UCSD-AML1 (cell line): ENCODE measurements around the gene PLBD1.

Experiments
- DNase-seq: peaks from one replicate; lab custom pipeline; 2025; ENCODE audit not compliant: unreplicated experiment; lab: John Stamatoyannopoulos, UW

PLBD1 gene, protein sequence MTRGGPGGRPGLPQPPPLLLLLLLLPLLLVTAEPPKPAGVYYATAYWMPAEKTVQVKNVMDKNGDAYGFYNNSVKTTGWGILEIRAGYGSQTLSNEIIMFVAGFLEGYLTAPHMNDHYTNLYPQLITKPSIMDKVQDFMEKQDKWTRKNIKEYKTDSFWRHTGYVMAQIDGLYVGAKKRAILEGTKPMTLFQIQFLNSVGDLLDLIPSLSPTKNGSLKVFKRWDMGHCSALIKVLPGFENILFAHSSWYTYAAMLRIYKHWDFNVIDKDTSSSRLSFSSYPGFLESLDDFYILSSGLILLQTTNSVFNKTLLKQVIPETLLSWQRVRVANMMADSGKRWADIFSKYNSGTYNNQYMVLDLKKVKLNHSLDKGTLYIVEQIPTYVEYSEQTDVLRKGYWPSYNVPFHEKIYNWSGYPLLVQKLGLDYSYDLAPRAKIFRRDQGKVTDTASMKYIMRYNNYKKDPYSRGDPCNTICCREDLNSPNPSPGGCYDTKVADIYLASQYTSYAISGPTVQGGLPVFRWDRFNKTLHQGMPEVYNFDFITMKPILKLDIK

GRCh38 chr12:14567351-14568162 lies at the start of gene PLBD1:
Gene PLBD1, minus strand, starts transcription at chr12:14567883. Its CDS starts 187 bp downstream, at chr12:14567696.
- no peak for DNase-seq

DNA sequence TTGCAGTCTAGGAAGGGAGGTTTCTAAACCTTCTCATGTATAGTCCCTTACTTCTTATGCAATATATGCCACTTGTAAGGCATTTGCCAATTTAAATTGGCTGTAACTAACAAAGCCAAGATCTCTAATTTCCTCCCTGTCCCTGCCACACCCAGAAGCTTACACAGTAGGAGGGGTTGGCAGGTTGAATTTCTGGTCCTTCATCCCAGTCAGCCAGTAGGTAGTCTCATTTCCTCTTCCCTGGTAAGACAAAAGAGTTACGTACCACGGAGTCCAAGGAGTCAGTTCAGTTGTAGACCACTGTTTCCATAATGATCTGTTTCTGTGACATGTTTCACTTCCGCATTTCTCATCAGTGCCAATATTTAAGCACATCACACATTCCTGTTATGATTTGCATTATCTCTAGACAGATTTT lies 47.0 kb upstream of the PLBD1 start:
- no peak for DNase-seq

GRCh38 chr12:14613718-14614117 lies 46.0 kb upstream of the PLBD1 start:
- DNase-seq: no peak

DNA sequence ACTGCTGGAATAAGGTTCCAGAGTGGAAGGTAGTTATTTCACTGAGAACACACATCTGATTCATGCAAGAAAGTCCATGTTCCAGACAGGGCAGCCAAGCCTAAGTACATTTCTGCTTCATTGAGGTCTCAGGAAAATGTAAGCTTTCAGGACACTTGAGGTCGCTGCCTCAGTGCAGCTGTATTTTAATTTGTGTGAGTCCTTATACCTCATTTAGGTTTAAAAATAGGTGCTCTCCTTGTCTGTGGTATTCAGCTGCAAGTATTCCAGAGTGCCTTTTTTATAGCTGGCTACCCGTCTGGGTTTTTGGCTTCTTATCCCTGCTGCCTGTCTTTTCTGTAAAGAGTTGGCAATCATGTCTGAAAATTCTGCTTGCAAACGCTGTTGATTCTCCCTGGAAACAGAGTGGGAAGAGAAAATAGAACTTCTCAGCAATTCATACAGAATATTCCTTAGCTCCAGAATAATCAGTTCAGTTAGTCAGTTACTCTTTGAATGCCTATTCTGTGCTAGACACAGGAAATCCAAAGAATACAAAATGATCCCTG lies 45.3 kb upstream of the PLBD1 start:
- DNase-seq: no peak

GRCh38 chr12:14612250-14612649 lies 44.6 kb upstream of the PLBD1 start:
- DNase-seq: no peak

- DNase-seq: no peak
These were observed 44.0 kb upstream of the PLBD1 start for GRCh38 chr12:14611640-14612203.

DNA sequence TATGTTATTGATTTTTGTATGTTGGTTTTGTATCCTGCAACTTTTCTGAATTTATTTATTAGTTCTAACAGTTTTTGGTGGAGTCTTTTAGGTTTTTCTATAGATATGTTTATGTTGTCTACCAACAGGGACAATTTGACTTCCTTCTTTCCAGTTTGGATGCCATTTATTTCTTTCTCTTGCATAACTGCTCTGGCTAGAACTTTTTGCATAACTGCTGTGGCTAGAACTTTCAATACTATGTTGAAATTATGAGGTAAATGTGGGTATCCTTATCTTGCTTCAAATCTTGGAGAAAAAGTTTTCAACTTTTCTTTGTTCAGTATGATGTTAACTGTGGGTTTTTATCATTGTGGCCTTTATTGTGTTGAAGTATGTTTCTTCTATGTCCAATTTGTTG lies 39.9 kb upstream of the PLBD1 start:
- DNase-seq: no peak

DNA sequence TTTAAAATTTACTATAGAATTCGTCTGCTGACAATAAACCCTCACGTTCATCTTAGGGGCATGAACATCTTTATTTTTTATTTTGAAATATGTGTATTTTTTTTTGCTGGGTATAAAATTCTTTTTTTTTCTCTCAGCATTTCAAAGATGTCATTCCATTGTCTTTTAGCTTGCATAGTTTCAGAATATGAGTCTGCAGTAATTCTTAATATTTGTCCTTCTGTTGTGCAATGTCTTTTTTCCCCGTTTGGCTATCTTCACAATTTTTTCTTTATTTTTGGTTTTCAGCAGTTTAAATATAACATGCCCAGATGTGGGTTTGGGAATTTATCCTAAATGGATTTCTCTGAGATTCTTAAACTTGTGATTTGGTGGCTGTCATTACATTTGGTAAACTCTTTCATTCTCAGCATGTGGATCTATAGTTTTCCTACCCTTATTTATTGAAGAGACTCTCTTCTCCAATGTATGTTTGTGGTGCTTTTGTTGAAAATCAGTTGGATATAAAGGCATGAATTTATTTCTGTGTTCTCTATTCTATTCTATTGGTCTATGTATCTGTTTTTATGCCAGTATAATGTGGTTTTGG lies 37.8 kb upstream of the PLBD1 start:
- no peak for DNase-seq

GRCh38 chr12:14601692-14602478 lies 34.2 kb upstream of the PLBD1 start:
- no peak for DNase-seq

DNA sequence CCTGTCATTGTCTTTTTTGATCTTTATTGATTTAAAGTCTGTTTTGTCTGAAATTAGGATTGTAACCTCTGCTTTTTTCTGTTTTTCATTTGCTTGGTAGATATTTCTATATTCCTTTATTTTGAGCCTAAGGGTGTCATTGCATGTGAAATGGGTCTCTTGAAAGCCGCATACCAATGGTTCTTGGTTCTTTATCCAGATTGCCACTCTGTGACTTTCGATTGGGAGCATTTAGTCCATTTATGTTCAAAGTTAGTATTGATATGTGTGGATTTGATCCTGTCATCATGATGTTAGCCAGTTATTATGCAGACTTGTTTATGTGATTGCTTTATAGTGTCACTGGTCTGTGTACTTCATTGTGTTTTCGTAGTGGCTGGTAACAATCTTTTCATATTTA lies 29.8 kb upstream of the PLBD1 start:
- no peak for DNase-seq

DNA sequence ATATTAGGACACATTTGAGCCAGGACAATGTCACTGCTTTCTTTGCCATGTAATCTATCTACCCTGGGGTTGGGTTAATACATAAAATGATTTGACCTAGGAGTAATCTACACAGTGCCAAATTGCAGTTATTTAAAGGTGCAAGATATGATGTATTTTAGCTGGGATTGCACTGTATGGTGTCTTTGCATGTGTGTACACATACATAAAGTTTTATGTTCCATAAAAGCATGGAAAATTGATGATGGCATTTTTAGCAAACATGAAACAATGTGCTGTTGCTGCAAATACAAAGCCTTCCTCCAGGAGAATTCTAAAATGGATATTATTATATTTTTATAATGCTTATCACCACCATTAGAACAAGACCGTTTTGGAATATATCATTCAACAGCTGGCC lies 24.0 kb upstream of the PLBD1 start:
- no peak for DNase-seq

DNA sequence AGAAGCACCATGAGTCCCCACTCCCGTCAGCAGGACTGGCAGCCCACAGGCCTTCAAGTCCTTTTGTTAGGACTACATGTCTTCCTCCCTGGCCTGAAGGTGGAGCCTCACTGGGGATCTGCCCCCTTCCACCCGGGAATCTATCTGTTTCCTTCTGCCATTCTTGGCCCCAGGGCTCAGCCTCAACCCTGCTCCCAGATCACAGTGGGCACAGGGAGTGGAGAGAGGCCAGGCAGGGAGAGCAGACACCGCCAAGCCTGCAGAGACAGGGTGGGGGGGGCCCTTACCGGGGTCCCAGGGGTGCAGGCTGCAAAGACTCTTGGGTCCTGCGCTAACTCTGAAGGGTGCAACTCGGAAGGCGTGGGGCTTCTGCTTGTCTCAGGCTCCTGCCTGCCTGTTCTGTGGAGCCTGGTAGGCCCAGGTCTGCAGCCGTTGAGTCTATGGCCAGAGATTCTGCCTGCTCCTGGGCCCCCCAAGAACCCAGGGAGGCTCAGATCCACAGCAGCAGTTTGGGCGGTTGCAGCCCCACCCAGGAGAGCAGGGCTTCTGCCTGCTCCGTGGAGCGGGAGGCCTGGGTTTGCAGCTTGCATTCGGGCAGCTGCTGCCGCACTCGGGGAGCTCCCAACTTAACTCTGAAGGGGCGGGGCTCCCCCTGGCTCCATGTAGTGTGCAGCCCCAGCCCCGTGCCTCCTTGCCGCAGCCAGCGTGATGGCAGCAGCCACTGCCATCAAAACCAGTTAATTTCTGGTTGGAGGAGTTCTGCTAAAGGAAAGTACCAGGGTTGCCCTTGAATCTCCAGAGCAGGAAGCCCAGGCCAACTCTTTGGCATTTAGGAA lies 21.7 kb upstream of the PLBD1 start:
- DNase-seq: no peak

DNA sequence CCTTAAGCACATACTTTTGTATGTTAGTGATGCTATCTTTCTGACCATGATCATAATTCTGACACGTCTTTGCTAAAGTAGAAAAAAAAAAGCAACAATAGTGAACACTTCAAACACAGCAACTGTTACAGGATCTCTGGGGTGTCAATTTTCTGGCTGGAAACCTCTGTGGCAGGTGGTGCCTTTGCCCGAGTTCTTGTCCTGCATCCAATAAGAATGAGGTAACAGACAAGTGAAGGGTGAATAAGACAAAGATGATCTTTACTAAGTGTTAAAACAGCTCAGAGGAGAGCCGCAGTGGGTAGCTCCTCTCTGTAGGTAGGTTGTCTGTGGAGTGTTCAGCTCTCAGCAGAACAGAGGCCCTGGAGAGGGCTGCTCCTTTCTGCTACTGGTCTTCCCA lies 20.9 kb upstream of the PLBD1 start:
- no peak for DNase-seq

DNA sequence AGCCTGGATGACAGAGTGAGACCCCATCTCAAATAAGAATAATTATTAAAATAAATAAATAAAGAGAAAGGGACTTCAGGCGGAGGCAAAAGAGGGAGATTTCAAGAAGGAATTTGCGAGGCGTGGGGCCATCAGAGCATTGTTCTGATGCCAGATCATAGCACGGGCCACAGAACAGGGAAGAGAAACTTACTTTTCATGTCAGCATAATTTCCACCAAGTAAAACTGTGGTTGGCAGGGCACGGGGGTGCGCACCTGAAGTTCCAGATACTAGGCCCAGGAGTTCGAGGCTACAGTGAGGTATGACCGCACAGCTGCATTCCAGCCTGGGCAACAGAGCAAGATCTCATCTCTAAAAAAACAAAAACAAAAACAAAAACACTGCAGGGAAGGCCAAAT lies 11.0 kb upstream of the PLBD1 start:
- DNase-seq: no peak

DNA sequence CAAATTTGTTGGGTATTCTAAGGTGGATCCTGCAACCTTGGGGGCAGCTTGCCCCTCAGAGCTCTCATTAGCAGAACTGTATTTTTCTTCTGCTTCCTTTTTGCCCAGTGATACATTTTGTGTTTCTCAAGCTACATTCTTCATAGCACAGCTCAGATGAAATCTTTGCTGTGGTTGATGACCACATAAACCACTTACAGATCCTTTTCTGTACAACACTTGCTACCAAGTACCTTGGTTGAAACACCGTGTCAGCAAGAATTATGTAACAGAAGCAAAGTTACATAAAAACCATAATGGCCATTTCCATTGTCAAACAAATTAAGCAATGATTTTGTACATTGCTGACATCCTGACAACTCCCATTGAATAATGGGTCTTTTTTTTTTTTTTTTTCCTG lies 9.7 kb upstream of the PLBD1 start:
- no peak for DNase-seq

DNA sequence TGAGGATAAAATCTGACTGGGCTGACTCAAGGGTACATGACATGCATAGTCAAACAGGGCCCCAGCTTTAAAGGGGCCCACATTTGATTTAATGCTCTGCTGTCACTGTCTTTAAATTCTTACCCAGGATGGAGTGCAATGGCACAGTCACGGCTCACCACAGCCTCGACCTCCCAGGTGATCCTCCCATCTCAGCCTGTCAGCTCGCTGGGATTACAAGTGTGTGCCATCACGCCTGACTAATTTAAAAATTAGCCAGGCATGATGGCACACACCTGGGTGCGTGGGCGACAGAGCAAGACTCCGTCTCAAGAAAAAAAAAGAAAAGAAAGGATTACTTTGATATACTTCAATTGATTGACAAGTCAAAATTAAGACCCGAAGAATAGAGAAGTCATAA lies 9.2 kb upstream of the PLBD1 start:
- no peak for DNase-seq

GRCh38 chr12:14575585-14575984 lies 7.9 kb upstream of the PLBD1 start:
- no peak for DNase-seq

DNA sequence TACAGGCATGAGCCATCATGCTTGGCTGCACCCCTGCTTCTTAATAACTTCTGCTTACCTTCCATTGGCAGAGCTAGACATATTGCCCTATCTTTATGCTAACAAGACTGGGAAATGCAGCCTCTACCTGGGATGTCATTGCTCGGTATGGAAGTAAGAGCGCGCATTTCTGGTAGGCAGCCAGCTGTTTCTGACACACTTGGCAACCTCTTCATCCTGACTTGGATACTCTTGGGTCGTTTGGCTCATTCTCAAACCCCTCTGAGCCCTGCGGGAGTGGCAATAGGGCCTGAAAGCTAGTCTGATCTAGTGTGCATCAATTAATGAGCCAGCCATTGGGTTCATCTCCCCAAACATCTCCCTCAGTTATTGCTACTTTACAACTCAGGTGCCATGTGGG lies 5.4 kb upstream of the PLBD1 start:
- no peak for DNase-seq

DNA sequence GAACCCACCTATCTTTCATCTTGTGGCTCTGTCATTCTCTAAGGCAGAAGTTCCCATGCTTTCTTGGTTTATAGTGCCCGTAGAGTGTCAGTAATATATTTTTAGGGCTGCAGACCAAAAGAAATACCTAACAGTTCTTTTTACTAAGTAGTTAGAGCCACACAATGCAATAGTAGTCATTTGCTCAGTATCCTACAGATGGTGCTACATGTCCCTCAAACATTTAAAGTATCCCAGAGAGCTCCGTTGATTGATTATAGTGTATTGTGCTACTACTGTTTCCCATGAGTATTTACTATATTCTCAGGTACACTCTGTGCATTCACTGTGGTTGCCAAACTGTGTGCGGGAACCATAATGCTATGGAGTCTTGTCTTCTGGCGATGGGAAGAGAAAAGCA lies 4.7 kb upstream of the PLBD1 start:
- DNase-seq: no peak
